NB4 (cell line): Measurements from ENCODE around the gene CALHM2.
"Not testable (repeated sequence)": the region's sequence is repeated elsewhere in the genome, so short reads cannot be mapped to it uniquely, and the experiment has no call there.

Experiments
- DNase-seq: peaks from one replicate; pipeline ENCODE4 v3.0.0; 2010; ENCODE audit warnings: low read depth
- H3K4me3 ChIP-seq: one replicate; pipeline ENCODE4 v1.5.1; 2011; ENCODE audit warnings: mild to moderate bottlenecking, low read depth, low read length, moderate library complexity
- CTCF ChIP-seq: IDR thresholded peaks from one replicate; pipeline ENCODE4 v1.5.1; 2012; ENCODE audit warnings: low read depth, low read length
- MAX ChIP-seq: IDR thresholded peaks from 2 replicates; pipeline ENCODE4 v1.6.1; 2011; ENCODE audit warnings: low read depth, low read length
- MYC ChIP-seq: IDR thresholded peaks from 2 replicates; pipeline ENCODE4 v1.6.1; 2011; ENCODE audit warnings: low read depth, low read length
- POLR2A ChIP-seq: IDR thresholded peaks from 2 replicates; pipeline ENCODE4 v1.6.1; 2011; ENCODE audit warnings: mild to moderate bottlenecking; ENCODE audit not compliant: insufficient read length; ENCODE audit errors: extremely low read depth

Gene CALHM2

GRCh38 chr10:103429647-103430046 lies 22.5 kb downstream of the CALHM2 start:
- TF ChIP-seq MAX (no peak), MYC (no peak), POLR2A (no peak), CTCF (no peak)
- DNase-seq: no peak
- H3K4me3 ChIP-seq: no peak overlapping the region

- H3K4me3 ChIP-seq: no peak overlapping the region
- no peak for DNase-seq
- TF ChIP-seq MAX (no peak), POLR2A (no peak), MYC (no peak), CTCF (no peak)
Measured at GRCh38 chr10:103428989-103429643, 23.1 kb downstream of the CALHM2 start.

- H3K4me3 ChIP-seq: no peak overlapping the region
- DNase-seq: no peak
- TF ChIP-seq CTCF: no peak
Measured at GRCh38 chr10:103427866-103428265, 24.3 kb downstream of the CALHM2 start.

- DNase-seq: no peak
- TF ChIP-seq MAX (no peak), POLR2A (no peak), CTCF (no peak), MYC (no peak)
- H3K4me3 ChIP-seq: no peak overlapping the region
Measured at GRCh38 chr10:103423748-103424147, 28.4 kb downstream of the CALHM2 start.

- H3K4me3 ChIP-seq: no peak overlapping the region
- no peak for DNase-seq
- TF ChIP-seq CTCF (no peak), MYC (no peak), MAX (no peak), POLR2A (no peak)
Measured at GRCh38 chr10:103419101-103419500, 33.1 kb downstream of the CALHM2 start.

GRCh38 chr10:103417601-103418000 lies 34.6 kb downstream of the CALHM2 start:
- H3K4me3 ChIP-seq: no peak overlapping the region
- no peak for TF ChIP-seq CTCF
- no peak for TF ChIP-seq MYC
- no peak for TF ChIP-seq MAX
- TF ChIP-seq POLR2A: no peak
- DNase-seq: no peak

- H3K4me3 ChIP-seq, DNase-seq: not testable (repeated sequence)
Measured at GRCh38 chr10:103417148-103417469, 35.1 kb downstream of the CALHM2 start.
